Osteoblast (primary cell): Measurements from ENCODE around the gene NODAL. TPM values are rescaled to one million over a fixed set of nuclear protein-coding genes. Genes with fewer than 3 reads are reported as not detected.

Experiments
- DNase-seq: peaks from one replicate; pipeline ENCODE4 v3.0.0; 2011; ENCODE audit warnings: low spot score, mixed read lengths; ENCODE audit not compliant: insufficient read length; ENCODE audit errors: missing footprints
- H2AFZ ChIP-seq: 2 replicates; pipeline ENCODE4 v1.6.0; 2011; ENCODE audit warnings: mild to moderate bottlenecking, low read length
- H3K27ac ChIP-seq: 2 replicates; pipeline ENCODE4 v1.5.1; 2011; ENCODE audit warnings: mild to moderate bottlenecking, low read depth, low read length, moderate library complexity
- H3K27me3 ChIP-seq: 2 replicates; pipeline ENCODE4 v1.6.0; 2012; ENCODE audit warnings: mild to moderate bottlenecking, control low read depth, inconsistent platforms, low read length, moderate library complexity; ENCODE audit not compliant: insufficient read depth
- H3K36me3 ChIP-seq: 2 replicates; pipeline ENCODE4 v1.5.1; 2011; ENCODE audit warnings: mild to moderate bottlenecking, low read length, control low read depth, moderate library complexity; ENCODE audit not compliant: insufficient read depth
- H3K4me1 ChIP-seq: 2 replicates; pipeline ENCODE4 v1.5.1; 2011; ENCODE audit warnings: mild to moderate bottlenecking, low read length, control low read depth, moderate library complexity; ENCODE audit not compliant: insufficient read depth
- H3K4me2 ChIP-seq: 2 replicates; pipeline ENCODE4 v1.6.0; 2011; ENCODE audit warnings: mild to moderate bottlenecking, low read length; ENCODE audit not compliant: insufficient read depth
- H3K4me3 ChIP-seq: fragments of 200-600 bp; sonication (generic); 3 replicates; pipeline ENCODE4 v1.5.1; 2012; ENCODE audit warnings: mild to moderate bottlenecking, low read length, inconsistent platforms; ENCODE audit not compliant: insufficient read depth
- H3K79me2 ChIP-seq: 2 replicates; pipeline ENCODE4 v1.6.0; 2012; ENCODE audit warnings: mild to moderate bottlenecking, low read length, control low read depth, inconsistent platforms; ENCODE audit not compliant: insufficient read depth
- H3K9me3 ChIP-seq: 2 replicates; pipeline ENCODE4 v1.5.1; 2011; ENCODE audit warnings: low read depth, low read length, control low read depth
- H4K20me1 ChIP-seq: 2 replicates; pipeline ENCODE4 v1.6.0; 2012; ENCODE audit warnings: mild to moderate bottlenecking, low read length, control low read depth; ENCODE audit not compliant: insufficient read depth
- total RNA-seq: library from RNA; depleted of rRNA; stranded (reverse); fragments of >200 nt; gene quantifications from 2 replicates; pipeline ENCODE4 v1.2.3, GENCODE V29; 2012
- TF ChIP-seq, protein P1 (sequence below): IDR thresholded peaks from 2 replicates; pipeline ENCODE4 v1.5.1; 2011; ENCODE audit warnings: mild to moderate bottlenecking, low read depth, low read length, moderate library complexity; ENCODE audit errors: extremely low read depth

NODAL gene
- total RNA-seq, 1 donor: not detected

DNA sequence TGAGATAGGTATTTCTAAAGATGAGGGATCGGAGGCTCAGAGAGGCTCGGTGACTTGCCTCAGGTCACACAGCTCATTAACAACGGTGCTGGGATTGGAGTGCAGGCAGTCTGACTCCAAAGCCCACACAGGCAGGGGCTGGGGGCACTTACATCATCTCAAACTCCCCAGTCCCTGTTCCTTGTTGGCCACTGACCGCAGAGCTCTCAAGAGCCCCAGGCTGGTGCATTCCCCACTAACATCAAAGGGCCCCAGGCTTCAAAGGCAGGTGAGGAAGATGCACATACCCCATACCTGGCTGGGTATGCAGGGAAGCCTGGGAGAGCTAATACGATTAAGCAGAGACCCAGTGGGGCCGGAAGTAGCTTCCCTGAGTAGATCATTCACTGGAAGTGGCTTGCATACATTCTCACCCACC lies 13.7 kb upstream of the NODAL start:
- H3K27me3 ChIP-seq: peaks cover 8% of the 10 kb centered on the region
- no peak for DNase-seq
- H3K4me1 ChIP-seq: peaks cover 7% of the 10 kb centered on the region
- H4K20me1 ChIP-seq: no peaks in the 10 kb centered on the region
- no peak overlapping the region for H2AFZ ChIP-seq
- H3K36me3 ChIP-seq: no peaks in the 10 kb centered on the region
- H3K27ac ChIP-seq: no peak overlapping the region
- H3K4me2 ChIP-seq: no peak overlapping the region
- H3K79me2 ChIP-seq: no peaks in the 10 kb centered on the region
- H3K4me3 ChIP-seq: no peak overlapping the region
- H3K9me3 ChIP-seq: no peaks in the 10 kb centered on the region
- TF ChIP-seq, protein P1, sequence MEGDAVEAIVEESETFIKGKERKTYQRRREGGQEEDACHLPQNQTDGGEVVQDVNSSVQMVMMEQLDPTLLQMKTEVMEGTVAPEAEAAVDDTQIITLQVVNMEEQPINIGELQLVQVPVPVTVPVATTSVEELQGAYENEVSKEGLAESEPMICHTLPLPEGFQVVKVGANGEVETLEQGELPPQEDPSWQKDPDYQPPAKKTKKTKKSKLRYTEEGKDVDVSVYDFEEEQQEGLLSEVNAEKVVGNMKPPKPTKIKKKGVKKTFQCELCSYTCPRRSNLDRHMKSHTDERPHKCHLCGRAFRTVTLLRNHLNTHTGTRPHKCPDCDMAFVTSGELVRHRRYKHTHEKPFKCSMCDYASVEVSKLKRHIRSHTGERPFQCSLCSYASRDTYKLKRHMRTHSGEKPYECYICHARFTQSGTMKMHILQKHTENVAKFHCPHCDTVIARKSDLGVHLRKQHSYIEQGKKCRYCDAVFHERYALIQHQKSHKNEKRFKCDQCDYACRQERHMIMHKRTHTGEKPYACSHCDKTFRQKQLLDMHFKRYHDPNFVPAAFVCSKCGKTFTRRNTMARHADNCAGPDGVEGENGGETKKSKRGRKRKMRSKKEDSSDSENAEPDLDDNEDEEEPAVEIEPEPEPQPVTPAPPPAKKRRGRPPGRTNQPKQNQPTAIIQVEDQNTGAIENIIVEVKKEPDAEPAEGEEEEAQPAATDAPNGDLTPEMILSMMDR: no peak

GRCh38 chr10:70448236-70448635 lies 6.8 kb upstream of the NODAL start:
- no peak for DNase-seq
- TF ChIP-seq, protein P1: no peak
- peaks cover 1% of the 10 kb centered on the region for H3K27me3 ChIP-seq
- H3K27ac ChIP-seq: no peak overlapping the region
- H3K4me2 ChIP-seq: no peak overlapping the region
- no peak overlapping the region for H3K4me3 ChIP-seq
- H3K4me1 ChIP-seq: peaks cover 3% of the 10 kb centered on the region
- no peaks in the 10 kb centered on the region for H3K9me3 ChIP-seq
- H2AFZ ChIP-seq: no peak overlapping the region
- H3K36me3 ChIP-seq: no peaks in the 10 kb centered on the region
- no peaks in the 10 kb centered on the region for H4K20me1 ChIP-seq
- no peaks in the 10 kb centered on the region for H3K79me2 ChIP-seq

DNA sequence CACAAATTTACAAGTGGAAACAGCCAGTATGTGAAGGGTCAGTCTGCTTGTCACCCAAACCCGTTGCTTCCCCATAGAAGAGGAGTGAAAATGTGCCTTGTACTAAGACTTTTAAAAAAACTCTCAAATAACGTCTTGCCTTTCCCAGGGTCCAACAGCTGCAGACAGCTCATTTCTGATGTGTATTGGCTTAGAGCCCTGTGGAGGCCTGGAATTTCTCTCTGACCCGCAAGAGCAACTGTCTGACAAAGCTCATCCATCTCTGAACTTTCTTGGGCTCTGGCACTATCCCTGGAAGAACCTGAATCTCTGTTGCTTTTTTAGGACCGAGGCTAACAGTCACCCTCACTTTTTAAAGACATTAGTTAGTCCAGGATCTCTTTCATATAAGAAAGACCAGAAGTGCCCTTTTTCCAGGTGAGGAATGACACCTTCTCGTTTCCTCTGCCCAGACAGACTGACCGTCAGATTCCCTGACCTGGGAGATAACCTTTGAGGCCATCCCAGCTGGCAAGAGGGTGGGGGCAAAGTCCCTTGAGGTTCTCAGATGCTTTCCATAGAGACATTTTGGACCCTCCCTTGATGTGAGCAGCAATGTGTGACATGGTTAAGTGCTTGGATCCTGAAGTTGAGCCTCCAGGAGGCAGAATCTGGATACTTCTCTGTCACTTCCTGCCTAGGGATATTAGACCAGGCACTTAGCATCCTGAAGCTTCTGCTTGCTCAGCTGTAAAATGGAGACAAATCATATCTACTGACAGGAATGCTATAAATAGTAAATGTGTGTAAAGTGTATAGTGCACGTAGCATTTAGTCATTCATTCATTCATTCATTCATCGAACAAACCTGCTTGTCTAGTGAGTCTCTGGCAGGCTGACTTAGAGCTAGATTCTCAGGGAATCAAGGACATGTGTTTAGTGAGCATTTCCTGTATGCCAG lies 4.5 kb upstream of the NODAL start:
- Histone ChIP-seq H3K9me3 (no peaks in the 10 kb centered on the region), H3K27ac (no peak overlapping the region), H4K20me1 (no peaks in the 10 kb centered on the region), H3K4me2 (no peak overlapping the region), H3K4me3 (no peak overlapping the region), H3K4me1 (peaks cover 3% of the 10 kb centered on the region), H3K27me3 (peaks cover 24% of the 10 kb centered on the region), H3K36me3 (no peaks in the 10 kb centered on the region), H3K79me2 (no peaks in the 10 kb centered on the region), H2AFZ (no peak overlapping the region)
- peak; percentile 87 for DNase-seq
- TF ChIP-seq, protein P1: no peak

DNA sequence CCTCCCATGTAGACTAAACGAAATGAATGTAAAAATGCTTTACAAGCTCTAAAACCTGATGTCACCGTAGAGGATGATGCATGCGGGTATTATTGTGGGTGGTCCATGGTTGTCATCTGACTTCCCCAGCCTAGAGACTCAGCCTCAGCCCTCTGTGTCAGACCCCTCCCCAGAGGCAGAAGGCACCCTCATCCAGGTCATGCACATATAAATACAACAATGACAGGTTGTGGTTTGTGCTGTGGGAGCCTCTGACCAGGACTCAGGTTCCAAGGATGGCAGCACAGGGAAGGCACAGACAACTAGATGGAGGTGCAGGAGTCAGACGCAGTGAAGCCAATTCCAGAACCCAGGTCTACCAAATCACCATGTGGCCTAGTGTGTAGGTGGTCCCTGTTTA lies 3.3 kb upstream of the NODAL start:
- H3K4me1 ChIP-seq: peaks cover 3% of the 10 kb centered on the region
- DNase-seq: no peak
- H3K36me3 ChIP-seq: no peaks in the 10 kb centered on the region
- no peak overlapping the region for H3K27ac ChIP-seq
- H3K27me3 ChIP-seq: peaks cover 36% of the 10 kb centered on the region
- H4K20me1 ChIP-seq: no peaks in the 10 kb centered on the region
- H3K4me2 ChIP-seq: no peak overlapping the region
- no peaks in the 10 kb centered on the region for H3K79me2 ChIP-seq
- no peak overlapping the region for H3K4me3 ChIP-seq
- TF ChIP-seq, protein P1: no peak
- H3K9me3 ChIP-seq: no peaks in the 10 kb centered on the region
- no peak overlapping the region for H2AFZ ChIP-seq
